ENCODE data around the gene HEATR5B. TPM values are rescaled to one million over a fixed set of nuclear protein-coding genes. Genes with fewer than 3 reads are reported as not detected.

The HEATR5B gene
- total and polyA plus RNA-seq, 2 donors from 2014 or later: 4.4 to 20.5 TPM

DNA sequence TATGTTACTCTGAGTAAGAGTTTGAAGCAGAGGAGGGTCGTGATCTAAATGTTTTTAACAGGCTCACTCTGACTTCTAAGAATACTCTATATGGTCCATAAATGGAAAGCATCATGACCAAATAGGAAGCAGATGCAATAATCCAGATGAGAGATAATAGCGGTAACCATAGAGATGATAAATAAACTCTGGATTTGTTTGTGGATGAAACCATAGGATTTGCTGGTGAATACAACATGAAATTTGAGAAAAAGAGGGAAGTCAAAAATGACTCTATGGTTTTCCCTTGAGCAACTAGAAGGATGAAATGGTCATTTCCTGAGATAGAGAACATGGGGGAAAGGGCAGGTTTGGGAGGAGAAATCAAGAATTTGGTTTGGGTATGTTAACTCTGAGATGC, 3.9 kb downstream of the HEATR5B start:
- Histone ChIP-seq H3K4me1 (ENCODE audit: control insufficient read depth in 2 of 3, insufficient read depth in 2 of 3, low read depth in 1 of 3, low read length in 3 of 3) (peaks cover 0 to 8% (median 3%) of the 10 kb centered on the region in 3 donors), H3K9ac (ENCODE audit: low read length in 3 of 3) (no peak overlapping the region), H3K4me3 (ENCODE audit: low read length in 3 of 3) (no peak overlapping the region), H3K27me3 (ENCODE audit: control insufficient read depth, insufficient read depth, low read length) (no peaks in the 10 kb centered on the region), H3K36me3 (ENCODE audit: control insufficient read depth in 2 of 3, insufficient read depth in 3 of 3, low read length in 3 of 3) (peaks cover 0 to 5% (median 4%) of the 10 kb centered on the region in 3 donors), H3K27ac (ENCODE audit: low read depth in 2 of 2, low read length in 2 of 2) (no peak overlapping the region), H3K9me3 (ENCODE audit: control insufficient read depth in 2 of 3, insufficient read depth in 1 of 3, low read length in 3 of 3) (no peaks in the 10 kb centered on the region)
- DNase-seq (no peak), FAIRE-seq (no peak)
- intact Hi-C loops (cut with DNase I): no loop called here
- TF ChIP-seq, protein P1, sequence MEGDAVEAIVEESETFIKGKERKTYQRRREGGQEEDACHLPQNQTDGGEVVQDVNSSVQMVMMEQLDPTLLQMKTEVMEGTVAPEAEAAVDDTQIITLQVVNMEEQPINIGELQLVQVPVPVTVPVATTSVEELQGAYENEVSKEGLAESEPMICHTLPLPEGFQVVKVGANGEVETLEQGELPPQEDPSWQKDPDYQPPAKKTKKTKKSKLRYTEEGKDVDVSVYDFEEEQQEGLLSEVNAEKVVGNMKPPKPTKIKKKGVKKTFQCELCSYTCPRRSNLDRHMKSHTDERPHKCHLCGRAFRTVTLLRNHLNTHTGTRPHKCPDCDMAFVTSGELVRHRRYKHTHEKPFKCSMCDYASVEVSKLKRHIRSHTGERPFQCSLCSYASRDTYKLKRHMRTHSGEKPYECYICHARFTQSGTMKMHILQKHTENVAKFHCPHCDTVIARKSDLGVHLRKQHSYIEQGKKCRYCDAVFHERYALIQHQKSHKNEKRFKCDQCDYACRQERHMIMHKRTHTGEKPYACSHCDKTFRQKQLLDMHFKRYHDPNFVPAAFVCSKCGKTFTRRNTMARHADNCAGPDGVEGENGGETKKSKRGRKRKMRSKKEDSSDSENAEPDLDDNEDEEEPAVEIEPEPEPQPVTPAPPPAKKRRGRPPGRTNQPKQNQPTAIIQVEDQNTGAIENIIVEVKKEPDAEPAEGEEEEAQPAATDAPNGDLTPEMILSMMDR (IDR thresholded peaks at IDR 0.05; ENCODE audit: borderline replicate concordance, extremely low read depth, insufficient read depth): no peak

DNA sequence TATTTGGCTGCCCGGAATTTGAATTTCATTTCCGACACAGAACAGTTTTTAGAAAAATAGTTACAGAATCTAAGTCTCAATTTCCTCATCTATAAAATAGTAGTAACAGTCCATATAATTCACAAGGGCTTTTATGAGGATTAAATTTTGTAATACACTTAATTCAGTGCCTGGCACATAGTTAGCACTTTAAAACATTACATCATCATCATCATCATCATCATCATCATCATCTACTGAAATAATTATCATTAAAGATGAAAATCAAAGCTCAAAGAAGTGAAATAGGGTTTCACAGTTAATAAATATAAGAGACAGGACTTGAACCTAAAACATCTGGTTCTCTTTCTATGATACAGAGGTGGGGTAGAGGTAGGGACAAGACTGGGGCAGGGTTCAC, 13.2 kb downstream of the HEATR5B start:
- peaks cover 0 to 21% (median 7%) of the 10 kb centered on the region in 3 donors for H3K36me3 ChIP-seq (ENCODE audit: control insufficient read depth in 2 of 3, insufficient read depth in 3 of 3, low read length in 3 of 3)
- no peak for FAIRE-seq
- TF ChIP-seq, protein P1 (IDR thresholded peaks at IDR 0.05; ENCODE audit: borderline replicate concordance, extremely low read depth, insufficient read depth): no peak

DNA sequence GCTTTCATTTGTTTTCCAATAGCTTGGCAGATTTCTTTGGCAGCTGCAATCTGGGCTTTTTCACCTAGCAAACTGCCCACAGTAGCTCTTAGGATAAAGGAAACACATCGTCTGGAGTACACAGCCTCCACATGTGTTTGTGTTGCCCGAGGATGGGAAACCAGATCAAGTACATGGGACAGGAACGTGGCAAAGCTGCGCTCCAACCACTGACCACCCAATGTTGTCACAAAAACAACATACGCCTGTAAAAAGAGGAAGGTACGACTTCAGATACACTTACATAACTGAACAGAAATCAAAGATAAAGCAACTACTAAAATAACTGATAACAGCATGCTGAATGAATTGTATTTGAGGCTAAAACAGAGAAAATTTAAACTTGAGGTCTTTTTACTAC, 15.5 kb downstream of the HEATR5B start:
- H3K9ac ChIP-seq (ENCODE audit: low read length in 3 of 3): no peak overlapping the region
- no peak overlapping the region for H3K27ac ChIP-seq (ENCODE audit: low read depth in 2 of 2, low read length in 2 of 2)
- intact Hi-C loops (cut with DNase I): no loop called here
- no peaks in the 10 kb centered on the region for H3K27me3 ChIP-seq (ENCODE audit: control insufficient read depth, insufficient read depth, low read length)
- H3K4me3 ChIP-seq (ENCODE audit: low read length in 3 of 3): no peak overlapping the region
- FAIRE-seq: no peak
- no peaks in the 10 kb centered on the region for H3K4me1 ChIP-seq (ENCODE audit: control insufficient read depth in 2 of 3, insufficient read depth in 2 of 3, low read depth in 1 of 3, low read length in 3 of 3)
- no peak for DNase-seq
- H3K36me3 ChIP-seq (ENCODE audit: control insufficient read depth in 2 of 3, insufficient read depth in 3 of 3, low read length in 3 of 3): peaks cover 7 to 35% (median 17%) of the 10 kb centered on the region in 3 donors
- TF ChIP-seq, protein P1 (IDR thresholded peaks at IDR 0.05; ENCODE audit: borderline replicate concordance, extremely low read depth, insufficient read depth): no peak
- H3K9me3 ChIP-seq (ENCODE audit: control insufficient read depth in 2 of 3, insufficient read depth in 1 of 3, low read length in 3 of 3): no peaks in the 10 kb centered on the region

More for the DNA sequence above, 13.2 kb downstream of the HEATR5B start:
- Histone ChIP-seq H3K27ac (ENCODE audit: low read depth in 2 of 2, low read length in 2 of 2) (no peak overlapping the region), H3K9me3 (ENCODE audit: control insufficient read depth in 2 of 3, insufficient read depth in 1 of 3, low read length in 3 of 3) (no peaks in the 10 kb centered on the region), H3K9ac (ENCODE audit: low read length in 3 of 3) (no peak overlapping the region), H3K27me3 (ENCODE audit: control insufficient read depth, insufficient read depth, low read length) (no peaks in the 10 kb centered on the region), H3K4me3 (ENCODE audit: low read length in 3 of 3) (no peak overlapping the region), H3K4me1 (ENCODE audit: control insufficient read depth in 2 of 3, insufficient read depth in 2 of 3, low read depth in 1 of 3, low read length in 3 of 3) (no peaks in the 10 kb centered on the region)
- DNase-seq: no peak
- intact Hi-C loops (cut with DNase I): no loop called here

DNA sequence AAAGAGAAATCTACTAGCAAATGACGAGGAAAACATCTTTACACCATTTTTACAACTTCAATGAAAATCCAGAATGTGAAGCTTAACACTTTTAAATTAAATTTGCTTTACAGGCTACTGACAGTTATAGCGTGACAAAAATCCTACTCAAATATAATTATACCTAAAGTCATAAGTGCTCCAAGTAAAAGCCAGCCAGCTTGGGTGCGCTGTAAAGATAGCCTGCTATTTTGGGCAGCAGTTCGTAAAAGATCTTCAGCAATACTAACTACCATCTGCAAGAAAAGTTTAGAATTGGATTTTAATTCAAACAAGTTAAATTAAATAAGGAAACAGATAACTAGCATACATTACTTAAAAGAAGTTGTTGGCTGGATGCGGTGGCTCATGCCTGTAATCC, 22.4 kb downstream of the HEATR5B start:
- H3K36me3 ChIP-seq (ENCODE audit: control insufficient read depth in 2 of 3, insufficient read depth in 3 of 3, low read length in 3 of 3): peaks cover 7 to 31% (median 25%) of the 10 kb centered on the region in 3 donors
- TF ChIP-seq, protein P1 (IDR thresholded peaks at IDR 0.05; ENCODE audit: borderline replicate concordance, extremely low read depth, insufficient read depth): no peak
- H3K27me3 ChIP-seq (ENCODE audit: control insufficient read depth, insufficient read depth, low read length): no peaks in the 10 kb centered on the region
- no peak for DNase-seq
- H3K27ac ChIP-seq (ENCODE audit: low read depth in 2 of 2, low read length in 2 of 2): no peak overlapping the region
- no peaks in the 10 kb centered on the region for H3K4me1 ChIP-seq (ENCODE audit: control insufficient read depth in 2 of 3, insufficient read depth in 2 of 3, low read depth in 1 of 3, low read length in 3 of 3)
- FAIRE-seq: no peak
- intact Hi-C loops (cut with DNase I): no loop called here
- H3K9ac ChIP-seq (ENCODE audit: low read length in 3 of 3): no peak overlapping the region
- H3K9me3 ChIP-seq (ENCODE audit: control insufficient read depth in 2 of 3, insufficient read depth in 1 of 3, low read length in 3 of 3): no peaks in the 10 kb centered on the region
- H3K4me3 ChIP-seq (ENCODE audit: low read length in 3 of 3): no peak overlapping the region

Measured in kidney (tissue), 14 donors.